ENCODE data around the gene FCGBP. TPM values are rescaled to one million over a fixed set of nuclear protein-coding genes. Genes with fewer than 3 reads are reported as not detected.

Gene FCGBP
- 100 to 1,000 TPM in 1 of 4 donors, 10 to 100 TPM in 3; 17.4 to 122 (median 72.1) TPM for total RNA-seq

- Histone ChIP-seq H3K9me3 (peaks cover 0 to 9% (median 2%) of the 10 kb centered on the region in 4 donors), H3K36me3 (no peaks in the 10 kb centered on the region), H3K4me3 (no peak within 1 kb of the TSS), H3K4me1 (no peaks in the 10 kb centered on the region), H3K27me3 (no peaks in the 10 kb centered on the region), H3K27ac (no peak within 1 kb of the TSS)
- no peak for DNase-seq (ENCODE audit: low spot score in 2 of 2)
- WGBS, 2 donors, result 87 to 90% methylated on average over 5 of the region's 5 CpGs
- TF ChIP-seq, protein P1, sequence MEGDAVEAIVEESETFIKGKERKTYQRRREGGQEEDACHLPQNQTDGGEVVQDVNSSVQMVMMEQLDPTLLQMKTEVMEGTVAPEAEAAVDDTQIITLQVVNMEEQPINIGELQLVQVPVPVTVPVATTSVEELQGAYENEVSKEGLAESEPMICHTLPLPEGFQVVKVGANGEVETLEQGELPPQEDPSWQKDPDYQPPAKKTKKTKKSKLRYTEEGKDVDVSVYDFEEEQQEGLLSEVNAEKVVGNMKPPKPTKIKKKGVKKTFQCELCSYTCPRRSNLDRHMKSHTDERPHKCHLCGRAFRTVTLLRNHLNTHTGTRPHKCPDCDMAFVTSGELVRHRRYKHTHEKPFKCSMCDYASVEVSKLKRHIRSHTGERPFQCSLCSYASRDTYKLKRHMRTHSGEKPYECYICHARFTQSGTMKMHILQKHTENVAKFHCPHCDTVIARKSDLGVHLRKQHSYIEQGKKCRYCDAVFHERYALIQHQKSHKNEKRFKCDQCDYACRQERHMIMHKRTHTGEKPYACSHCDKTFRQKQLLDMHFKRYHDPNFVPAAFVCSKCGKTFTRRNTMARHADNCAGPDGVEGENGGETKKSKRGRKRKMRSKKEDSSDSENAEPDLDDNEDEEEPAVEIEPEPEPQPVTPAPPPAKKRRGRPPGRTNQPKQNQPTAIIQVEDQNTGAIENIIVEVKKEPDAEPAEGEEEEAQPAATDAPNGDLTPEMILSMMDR (IDR thresholded peaks at IDR 0.05), result no peak
- TF ChIP-seq POLR2A (IDR thresholded peaks at IDR 0.05) (no peak), EP300 (IDR thresholded peaks at IDR 0.05) (no peak)
Measured at GRCh38 chr19:39934584-39935363, at the start of gene FCGBP. Gene FCGBP, minus strand, starts transcription at chr19:39934634.

GRCh38 chr19:39983695-39984300 lies 49.4 kb upstream of the FCGBP start:
- WGBS, 2 donors, result 82 to 95% methylated on average over 5 of the region's 5 CpGs
- peaks cover 0 to 72% (median 9%) of the 10 kb centered on the region in 4 donors for H3K9me3 ChIP-seq
- no peak overlapping the region for H3K27ac ChIP-seq
- H3K4me1 ChIP-seq, result no peaks in the 10 kb centered on the region
- no peak overlapping the region for H3K4me3 ChIP-seq
- peaks cover 0 to 68% (median 16%) of the 10 kb centered on the region in 3 donors for H3K36me3 ChIP-seq
- no peak for DNase-seq (ENCODE audit: low spot score in 2 of 2)
- TF ChIP-seq POLR2A (IDR thresholded peaks at IDR 0.05), result no peak
- TF ChIP-seq, protein P1 (IDR thresholded peaks at IDR 0.05), result no peak
- no peak for TF ChIP-seq EP300 (IDR thresholded peaks at IDR 0.05)
- H3K27me3 ChIP-seq, result no peaks in the 10 kb centered on the region

DNA sequence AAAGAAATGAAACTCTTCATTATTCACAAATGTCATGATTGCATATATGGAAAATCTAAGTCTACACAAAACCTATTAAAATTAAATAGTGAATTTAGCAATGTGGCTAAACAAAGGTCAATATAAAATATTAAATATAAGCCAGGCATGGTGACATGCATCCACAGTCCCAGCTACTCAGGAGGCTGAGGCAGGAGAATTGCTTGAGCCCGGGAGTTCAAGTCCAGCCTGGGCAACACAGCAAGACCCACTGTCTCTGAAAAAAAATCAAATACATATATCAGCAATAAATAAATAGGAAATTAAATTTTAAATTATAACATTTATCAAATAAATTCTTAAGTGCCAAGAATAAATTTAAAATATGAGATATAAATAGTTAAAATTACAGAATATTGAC lies 48.4 kb upstream of the FCGBP start:
- TF ChIP-seq, protein P1 (IDR thresholded peaks at IDR 0.05), result no peak
- TF ChIP-seq POLR2A (IDR thresholded peaks at IDR 0.05) (no peak), EP300 (IDR thresholded peaks at IDR 0.05) (no peak)

DNA sequence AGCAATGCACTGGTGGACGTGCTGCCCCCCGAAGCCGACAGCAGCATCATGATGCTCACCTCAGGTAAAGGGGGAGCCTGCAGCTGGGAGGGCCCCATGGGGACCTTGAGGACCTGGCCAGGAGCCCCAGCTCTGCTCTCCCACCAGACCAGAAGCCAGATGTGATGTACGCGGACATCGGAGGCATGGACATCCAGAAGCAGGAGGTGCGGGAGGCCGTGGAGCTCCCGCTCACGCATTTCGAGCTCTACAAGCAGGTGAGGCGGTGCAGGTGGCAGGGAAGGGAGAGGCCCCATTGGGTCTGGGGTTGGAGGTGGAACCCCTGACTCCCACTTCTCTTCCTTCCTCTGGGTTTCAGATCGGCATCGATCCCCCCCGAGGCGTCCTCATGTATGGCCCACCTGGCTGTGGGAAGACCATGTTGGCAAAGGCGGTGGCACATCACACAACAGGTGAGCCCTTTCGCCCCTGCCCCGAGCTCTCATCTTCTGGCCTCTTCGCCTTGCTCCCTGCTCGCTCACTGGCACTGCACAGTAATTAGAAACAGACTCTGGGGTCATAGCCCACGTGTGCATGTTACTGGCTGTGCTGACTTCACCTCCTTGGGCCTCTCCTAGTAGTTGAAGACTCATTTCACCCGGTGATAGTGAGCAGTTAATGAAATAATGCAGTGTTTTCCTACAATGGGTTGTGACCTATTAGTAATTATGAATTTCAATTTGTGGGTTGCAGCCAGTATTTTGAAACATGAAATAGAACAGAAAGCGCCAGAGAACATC lies 40.1 kb upstream of the FCGBP start:
- Histone ChIP-seq H3K9me3 (no peaks in the 10 kb centered on the region), H3K4me3 (no peak overlapping the region), H3K4me1 (peaks cover 4 to 31% (median 13%) of the 10 kb centered on the region in 4 donors), H3K27ac (no peak overlapping the region), H3K36me3 (peaks cover 2 to 76% (median 30%) of the 10 kb centered on the region in 3 donors), H3K27me3 (no peaks in the 10 kb centered on the region)
- WGBS, 2 donors, result 85 to 88% methylated on average over 19 to 24 of the region's 24 CpGs
- no peak for DNase-seq (ENCODE audit: low spot score in 2 of 2)
- TF ChIP-seq POLR2A (IDR thresholded peaks at IDR 0.05) (no peak), EP300 (IDR thresholded peaks at IDR 0.05) (no peak)
- TF ChIP-seq, protein P1 (IDR thresholded peaks at IDR 0.05), result no peak

More for the DNA sequence above, 48.4 kb upstream of the FCGBP start:
- WGBS, 2 donors, result 100% methylated on average over 1 of the region's 1 CpG
- Histone ChIP-seq H3K9me3 (peaks cover 0 to 63% (median 9%) of the 10 kb centered on the region in 4 donors), H3K36me3 (peaks cover 0 to 71% (median 18%) of the 10 kb centered on the region in 3 donors), H3K4me1 (no peaks in the 10 kb centered on the region), H3K27ac (no peak overlapping the region), H3K27me3 (no peaks in the 10 kb centered on the region), H3K4me3 (no peak overlapping the region)
- DNase-seq (ENCODE audit: low spot score in 2 of 2), result no peak
